Subcutaneous adipose tissue (tissue), 4 donors: ENCODE data around the gene SLC33A1. TPM values are rescaled to one million over a fixed set of nuclear protein-coding genes. Genes with fewer than 3 reads are reported as not detected.

Experiments used
- total RNA-seq, 4 donors: library from RNA; depleted of rRNA; stranded (reverse); fragments of >200 nt; gene quantifications; one replicate each; pipeline ENCODE4 v1.1.0, GENCODE V29; 2016
- TF ChIP-seq, protein P1 (sequence below): fragments of 450-650 bp; IDR thresholded peaks from one replicate; pipeline ENCODE4 v1.5.1; 2016; ENCODE audit warnings: low read depth, mild to moderate bottlenecking, control low read depth, antibody characterized with exemption, moderate library complexity

The SLC33A1 gene
- total RNA-seq, 4 donors from 2014 or later: 17.0 to 33.4 (median 23.8) TPM

- TF ChIP-seq, protein P1, sequence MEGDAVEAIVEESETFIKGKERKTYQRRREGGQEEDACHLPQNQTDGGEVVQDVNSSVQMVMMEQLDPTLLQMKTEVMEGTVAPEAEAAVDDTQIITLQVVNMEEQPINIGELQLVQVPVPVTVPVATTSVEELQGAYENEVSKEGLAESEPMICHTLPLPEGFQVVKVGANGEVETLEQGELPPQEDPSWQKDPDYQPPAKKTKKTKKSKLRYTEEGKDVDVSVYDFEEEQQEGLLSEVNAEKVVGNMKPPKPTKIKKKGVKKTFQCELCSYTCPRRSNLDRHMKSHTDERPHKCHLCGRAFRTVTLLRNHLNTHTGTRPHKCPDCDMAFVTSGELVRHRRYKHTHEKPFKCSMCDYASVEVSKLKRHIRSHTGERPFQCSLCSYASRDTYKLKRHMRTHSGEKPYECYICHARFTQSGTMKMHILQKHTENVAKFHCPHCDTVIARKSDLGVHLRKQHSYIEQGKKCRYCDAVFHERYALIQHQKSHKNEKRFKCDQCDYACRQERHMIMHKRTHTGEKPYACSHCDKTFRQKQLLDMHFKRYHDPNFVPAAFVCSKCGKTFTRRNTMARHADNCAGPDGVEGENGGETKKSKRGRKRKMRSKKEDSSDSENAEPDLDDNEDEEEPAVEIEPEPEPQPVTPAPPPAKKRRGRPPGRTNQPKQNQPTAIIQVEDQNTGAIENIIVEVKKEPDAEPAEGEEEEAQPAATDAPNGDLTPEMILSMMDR: no peak
Measured at GRCh38 chr3:155870945-155871745, 16.9 kb upstream of the SLC33A1 start.

- TF ChIP-seq, protein P1: no peak
Measured at GRCh38 chr3:155870133-155870944, 16.1 kb upstream of the SLC33A1 start, which contains the start of gene GMPS. TSS of gene GMPS (plus strand) at chr3:155870650. CDS start at chr3:155870871, 221 bp downstream.

GRCh38 chr3:155869691-155870090, 15.5 kb upstream of the SLC33A1 start:
- TF ChIP-seq, protein P1: no peak

GRCh38 chr3:155863072-155863784, 9.0 kb upstream of the SLC33A1 start:
- TF ChIP-seq, protein P1: no peak

- TF ChIP-seq, protein P1: no peak
Measured at GRCh38 chr3:155861476-155862183, 7.4 kb upstream of the SLC33A1 start.

DNA sequence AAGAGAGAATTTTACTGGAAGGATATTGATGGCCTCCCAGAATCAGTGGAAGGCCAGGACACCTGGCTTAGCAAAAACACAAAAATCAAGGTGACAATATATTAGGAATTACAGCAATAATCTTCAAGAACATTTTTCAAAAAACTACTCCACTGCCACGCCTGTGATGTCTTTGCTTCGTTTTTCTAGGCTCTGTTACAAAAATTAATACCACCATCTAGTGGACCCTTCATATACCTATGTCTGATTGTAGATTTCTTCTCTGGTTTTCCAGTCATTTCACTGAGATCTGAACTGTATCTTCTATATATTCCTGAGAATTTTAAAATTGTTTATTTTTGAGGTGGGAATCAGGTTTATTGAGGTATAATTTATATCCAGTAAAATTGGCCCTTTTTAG, 5.6 kb upstream of the SLC33A1 start:
- TF ChIP-seq, protein P1: no peak
